Tibial nerve (tissue), 4 donors: ENCODE measurements around the gene ZMIZ2.

Experiments used
- EP300 ChIP-seq, 2 donors: sonication (generic); formaldehyde crosslinking; IDR thresholded peaks; one replicate each; pipeline ENCODE4 v1.6.1; 2017; ENCODE audit warnings: antibody characterized with exemption in 2 of 2, mild to moderate bottlenecking in 1 of 2
- POLR2A ChIP-seq, 2 donors: fragments of 450-650 bp; IDR thresholded peaks; one replicate each; pipeline ENCODE4 v1.6.1; 2017; ENCODE audit warnings: antibody characterized with exemption in 2 of 2, mild to moderate bottlenecking in 2 of 2, moderate library complexity in 2 of 2
- TF ChIP-seq, protein P1 (sequence below), 5 experiments: fragments of 200-600 bp in 3 of 5; fragments of 450-650 bp in 2 of 5; sonication (generic) in 3 of 5; IDR thresholded peaks; one replicate each; pipeline ENCODE4 v1.5.1; 2016 to 2019; ENCODE audit warnings: antibody characterized with exemption in 5 of 5, mild to moderate bottlenecking in 3 of 5, moderate library complexity in 2 of 5

- TF ChIP-seq, protein P1, sequence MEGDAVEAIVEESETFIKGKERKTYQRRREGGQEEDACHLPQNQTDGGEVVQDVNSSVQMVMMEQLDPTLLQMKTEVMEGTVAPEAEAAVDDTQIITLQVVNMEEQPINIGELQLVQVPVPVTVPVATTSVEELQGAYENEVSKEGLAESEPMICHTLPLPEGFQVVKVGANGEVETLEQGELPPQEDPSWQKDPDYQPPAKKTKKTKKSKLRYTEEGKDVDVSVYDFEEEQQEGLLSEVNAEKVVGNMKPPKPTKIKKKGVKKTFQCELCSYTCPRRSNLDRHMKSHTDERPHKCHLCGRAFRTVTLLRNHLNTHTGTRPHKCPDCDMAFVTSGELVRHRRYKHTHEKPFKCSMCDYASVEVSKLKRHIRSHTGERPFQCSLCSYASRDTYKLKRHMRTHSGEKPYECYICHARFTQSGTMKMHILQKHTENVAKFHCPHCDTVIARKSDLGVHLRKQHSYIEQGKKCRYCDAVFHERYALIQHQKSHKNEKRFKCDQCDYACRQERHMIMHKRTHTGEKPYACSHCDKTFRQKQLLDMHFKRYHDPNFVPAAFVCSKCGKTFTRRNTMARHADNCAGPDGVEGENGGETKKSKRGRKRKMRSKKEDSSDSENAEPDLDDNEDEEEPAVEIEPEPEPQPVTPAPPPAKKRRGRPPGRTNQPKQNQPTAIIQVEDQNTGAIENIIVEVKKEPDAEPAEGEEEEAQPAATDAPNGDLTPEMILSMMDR (IDR thresholded peaks at IDR 0.05) = no peak
- no peak for TF ChIP-seq POLR2A (IDR thresholded peaks at IDR 0.05)
- TF ChIP-seq EP300 (IDR thresholded peaks at IDR 0.05) = no peak
These were observed 9.6 kb upstream of the ZMIZ2 start for GRCh38 chr7:44738876-44739665.
